ENCODE results near the gene CTAGE8. TPM values are rescaled to one million over a fixed set of nuclear protein-coding genes. Genes with fewer than 3 reads are reported as not detected.
"Not testable (repeated sequence)": the region's sequence is repeated elsewhere in the genome, so short reads cannot be mapped to it uniquely, and the experiment has no call there.

CTAGE8 gene
- total and polyA plus RNA-seq, 2 donors (not counting 1 experiment from before 2014, with no cell fraction given) = 0.43 to 0.83 TPM

DNA sequence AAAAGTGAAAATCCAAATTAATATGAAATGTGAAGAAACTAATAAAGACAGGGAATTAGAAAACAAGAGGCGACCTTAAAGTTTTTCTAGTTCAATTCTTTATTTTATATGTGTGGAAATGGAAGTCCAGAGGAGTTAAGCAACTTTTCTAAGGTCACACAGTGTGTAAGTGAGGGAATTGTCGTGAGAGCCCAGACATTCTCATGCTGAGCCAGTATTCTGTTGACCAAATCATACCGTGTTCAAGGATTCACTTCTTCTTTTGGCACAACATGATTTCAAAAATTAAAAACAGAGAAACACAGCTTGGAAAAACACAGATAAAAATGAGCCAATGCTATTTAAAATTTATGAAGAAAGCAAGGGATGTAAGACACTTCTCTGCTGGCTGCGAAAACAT, 42.2 kb downstream of the CTAGE8 start:
- H3K27me3 ChIP-seq (ENCODE audit: control insufficient read depth, insufficient read depth, low read length); H4K20me1 ChIP-seq (ENCODE audit: control insufficient read depth, extremely low read depth, insufficient read depth, low read length); H3K36me3 ChIP-seq (ENCODE audit: control insufficient read depth, insufficient read depth, low read length); H3K9me3 ChIP-seq (ENCODE audit: control insufficient read depth, insufficient read depth, low read depth, low read length); H3K4me2 ChIP-seq (ENCODE audit: extremely low read depth, insufficient read depth, low read length); DNase-seq (ENCODE audit: low read depth in 2 of 2); H3K79me2 ChIP-seq (ENCODE audit: control insufficient read depth, insufficient read depth, low read length); H3K27ac ChIP-seq (ENCODE audit: insufficient read depth, low read length); H3K9ac ChIP-seq (ENCODE audit: insufficient read depth, low read length); H3K4me1 ChIP-seq (ENCODE audit: control insufficient read depth, extremely low read depth, insufficient read depth, low read length); H2AFZ ChIP-seq (ENCODE audit: low read length); H3K4me3 ChIP-seq (replicated peaks in 1 of 4; ENCODE audit: control extremely low read depth in 1 of 4, insufficient read depth in 1 of 4, low read depth in 3 of 4, low read length in 4 of 4): not testable (repeated sequence)

DNA sequence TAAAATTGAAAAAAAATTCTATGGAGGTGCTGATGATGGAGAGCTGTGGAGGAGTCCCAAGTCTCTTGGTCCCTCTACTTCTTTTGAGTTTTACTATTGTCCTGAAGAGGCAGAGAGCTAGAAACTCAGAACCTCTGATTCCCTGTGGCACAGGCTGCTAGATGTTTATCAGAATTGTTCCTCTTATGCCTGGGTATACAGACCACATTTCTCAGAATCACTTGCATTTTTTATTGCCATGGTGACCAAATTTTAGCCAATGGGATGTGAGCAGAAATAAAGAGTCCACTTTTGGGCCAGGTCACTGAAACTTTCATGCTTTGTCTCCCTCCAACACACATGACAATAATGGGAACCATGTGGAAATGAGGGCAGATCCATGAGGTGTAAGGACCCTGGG, 45.4 kb downstream of the CTAGE8 start:
- H3K4me2 ChIP-seq (ENCODE audit: extremely low read depth, insufficient read depth, low read length); H2AFZ ChIP-seq (ENCODE audit: low read length); H3K36me3 ChIP-seq (ENCODE audit: control insufficient read depth, insufficient read depth, low read length); DNase-seq (ENCODE audit: low read depth in 2 of 2); H3K4me3 ChIP-seq (replicated peaks in 1 of 4; ENCODE audit: control extremely low read depth in 1 of 4, insufficient read depth in 1 of 4, low read depth in 3 of 4, low read length in 4 of 4); H3K9ac ChIP-seq (ENCODE audit: insufficient read depth, low read length); H4K20me1 ChIP-seq (ENCODE audit: control insufficient read depth, extremely low read depth, insufficient read depth, low read length); H3K27me3 ChIP-seq (ENCODE audit: control insufficient read depth, insufficient read depth, low read length); H3K4me1 ChIP-seq (ENCODE audit: control insufficient read depth, extremely low read depth, insufficient read depth, low read length); H3K9me3 ChIP-seq (ENCODE audit: control insufficient read depth, insufficient read depth, low read depth, low read length); H3K79me2 ChIP-seq (ENCODE audit: control insufficient read depth, insufficient read depth, low read length); H3K27ac ChIP-seq (ENCODE audit: insufficient read depth, low read length): not testable (repeated sequence)

DNA sequence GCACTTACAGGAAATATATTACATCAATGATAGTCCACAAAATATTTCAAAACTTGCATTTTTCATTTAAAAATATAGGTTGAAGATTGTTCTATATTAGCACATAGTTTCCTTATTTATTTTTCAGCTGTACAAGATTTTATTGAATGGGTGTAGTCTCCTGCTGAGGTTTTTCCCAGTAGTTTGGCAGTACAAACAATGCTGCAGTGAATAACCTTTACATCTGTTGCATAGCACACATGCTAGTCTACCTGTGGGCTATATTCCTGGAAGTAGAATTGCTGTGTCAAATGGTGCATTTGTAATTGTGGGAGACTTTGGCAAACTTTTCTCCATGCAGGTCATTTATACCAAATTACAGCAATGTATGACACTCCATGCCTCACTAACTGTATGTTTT, 48.6 kb downstream of the CTAGE8 start:
- H3K27ac ChIP-seq (ENCODE audit: insufficient read depth, low read length); DNase-seq (ENCODE audit: low read depth in 2 of 2); H3K9ac ChIP-seq (ENCODE audit: insufficient read depth, low read length); H3K4me2 ChIP-seq (ENCODE audit: extremely low read depth, insufficient read depth, low read length); H3K4me1 ChIP-seq (ENCODE audit: control insufficient read depth, extremely low read depth, insufficient read depth, low read length); H4K20me1 ChIP-seq (ENCODE audit: control insufficient read depth, extremely low read depth, insufficient read depth, low read length); H3K9me3 ChIP-seq (ENCODE audit: control insufficient read depth, insufficient read depth, low read depth, low read length); H3K27me3 ChIP-seq (ENCODE audit: control insufficient read depth, insufficient read depth, low read length); H3K36me3 ChIP-seq (ENCODE audit: control insufficient read depth, insufficient read depth, low read length); H2AFZ ChIP-seq (ENCODE audit: low read length); H3K4me3 ChIP-seq (replicated peaks in 1 of 4; ENCODE audit: control extremely low read depth in 1 of 4, insufficient read depth in 1 of 4, low read depth in 3 of 4, low read length in 4 of 4); H3K79me2 ChIP-seq (ENCODE audit: control insufficient read depth, insufficient read depth, low read length): not testable (repeated sequence)

DNA sequence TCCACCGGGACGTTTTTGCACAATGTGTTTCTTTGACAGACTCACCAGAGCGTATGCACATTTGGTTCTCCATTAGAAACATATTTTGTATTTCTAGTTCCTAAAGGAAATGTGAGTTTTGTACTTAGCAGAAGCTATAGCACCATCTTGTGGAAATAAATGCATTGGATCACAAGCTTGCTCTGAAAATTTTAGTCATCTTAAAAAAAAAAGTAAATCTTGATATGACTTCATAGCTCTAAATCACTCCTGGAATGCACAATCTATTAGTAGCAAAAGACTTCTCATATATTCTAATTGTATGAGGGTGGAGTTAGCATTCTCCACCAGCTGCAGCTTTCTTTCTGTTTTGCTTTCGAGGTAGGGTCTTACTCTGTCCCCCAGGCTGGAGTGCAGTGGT, 49.9 kb downstream of the CTAGE8 start:
- H3K27me3 ChIP-seq (ENCODE audit: control insufficient read depth, insufficient read depth, low read length); H3K4me3 ChIP-seq (replicated peaks in 1 of 4; ENCODE audit: control extremely low read depth in 1 of 4, insufficient read depth in 1 of 4, low read depth in 3 of 4, low read length in 4 of 4); H3K4me1 ChIP-seq (ENCODE audit: control insufficient read depth, extremely low read depth, insufficient read depth, low read length); H3K9ac ChIP-seq (ENCODE audit: insufficient read depth, low read length); H4K20me1 ChIP-seq (ENCODE audit: control insufficient read depth, extremely low read depth, insufficient read depth, low read length); DNase-seq (ENCODE audit: low read depth in 2 of 2); H3K27ac ChIP-seq (ENCODE audit: insufficient read depth, low read length); H3K4me2 ChIP-seq (ENCODE audit: extremely low read depth, insufficient read depth, low read length); H2AFZ ChIP-seq (ENCODE audit: low read length); H3K36me3 ChIP-seq (ENCODE audit: control insufficient read depth, insufficient read depth, low read length); H3K9me3 ChIP-seq (ENCODE audit: control insufficient read depth, insufficient read depth, low read depth, low read length); H3K79me2 ChIP-seq (ENCODE audit: control insufficient read depth, insufficient read depth, low read length): not testable (repeated sequence)

DNA sequence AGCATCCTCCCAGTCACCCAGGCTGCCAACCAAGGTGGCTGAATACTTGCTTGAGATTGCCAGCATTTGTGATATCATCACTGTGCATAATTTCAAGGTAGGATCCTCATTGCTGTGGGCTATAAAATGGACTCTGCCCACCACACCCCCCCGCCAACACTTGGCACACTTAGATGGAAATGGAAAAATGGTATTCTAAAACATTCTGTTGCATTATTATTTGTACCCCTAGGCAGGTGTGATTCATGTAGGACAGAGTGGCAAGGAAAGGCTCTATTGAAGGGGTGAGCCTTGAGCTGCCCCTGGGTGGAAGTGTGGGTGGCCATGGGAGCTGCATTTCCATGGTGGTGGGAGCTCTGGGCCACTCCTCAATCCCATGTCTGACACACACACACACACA, 50.5 kb downstream of the CTAGE8 start:
- not testable (repeated sequence) for H3K4me3 ChIP-seq (replicated peaks in 1 of 4; ENCODE audit: control extremely low read depth in 1 of 4, insufficient read depth in 1 of 4, low read depth in 3 of 4, low read length in 4 of 4); H4K20me1 ChIP-seq (ENCODE audit: control insufficient read depth, extremely low read depth, insufficient read depth, low read length); H3K27ac ChIP-seq (ENCODE audit: insufficient read depth, low read length)

DNA sequence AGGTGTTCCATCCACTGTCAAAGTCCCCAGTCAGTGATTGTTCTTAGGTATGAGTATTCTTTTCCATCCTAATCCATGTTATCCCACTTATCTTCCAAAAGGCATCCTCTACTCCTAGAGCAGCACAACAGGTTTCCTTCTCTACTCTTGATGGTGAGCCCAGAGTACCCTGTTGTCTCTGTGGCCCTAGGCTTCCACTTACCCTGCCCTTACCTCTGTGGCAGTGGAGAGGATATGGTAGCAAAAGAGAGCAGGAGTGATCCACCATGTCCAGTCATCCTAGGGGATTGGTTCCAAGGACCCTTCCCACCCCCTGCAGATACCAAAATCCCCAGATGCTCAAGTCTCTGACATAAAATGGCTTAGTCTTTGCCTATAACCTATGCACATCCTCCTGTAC, 51.9 kb downstream of the CTAGE8 start:
- not testable (repeated sequence) for H3K27ac ChIP-seq (ENCODE audit: insufficient read depth, low read length); H3K4me1 ChIP-seq (ENCODE audit: control insufficient read depth, extremely low read depth, insufficient read depth, low read length); H4K20me1 ChIP-seq (ENCODE audit: control insufficient read depth, extremely low read depth, insufficient read depth, low read length); H3K9ac ChIP-seq (ENCODE audit: insufficient read depth, low read length); H3K36me3 ChIP-seq (ENCODE audit: control insufficient read depth, insufficient read depth, low read length); DNase-seq (ENCODE audit: low read depth in 2 of 2); H3K9me3 ChIP-seq (ENCODE audit: control insufficient read depth, insufficient read depth, low read depth, low read length); H3K4me2 ChIP-seq (ENCODE audit: extremely low read depth, insufficient read depth, low read length); H3K79me2 ChIP-seq (ENCODE audit: control insufficient read depth, insufficient read depth, low read length); H2AFZ ChIP-seq (ENCODE audit: low read length); H3K27me3 ChIP-seq (ENCODE audit: control insufficient read depth, insufficient read depth, low read length); H3K4me3 ChIP-seq (replicated peaks in 1 of 4; ENCODE audit: control extremely low read depth in 1 of 4, insufficient read depth in 1 of 4, low read depth in 3 of 4, low read length in 4 of 4)

More for the DNA sequence above, 50.5 kb downstream of the CTAGE8 start:
- not testable (repeated sequence) for H3K9me3 ChIP-seq (ENCODE audit: control insufficient read depth, insufficient read depth, low read depth, low read length); H3K4me1 ChIP-seq (ENCODE audit: control insufficient read depth, extremely low read depth, insufficient read depth, low read length); H2AFZ ChIP-seq (ENCODE audit: low read length); DNase-seq (ENCODE audit: low read depth in 2 of 2); H3K4me2 ChIP-seq (ENCODE audit: extremely low read depth, insufficient read depth, low read length); H3K9ac ChIP-seq (ENCODE audit: insufficient read depth, low read length); H3K79me2 ChIP-seq (ENCODE audit: control insufficient read depth, insufficient read depth, low read length); H3K36me3 ChIP-seq (ENCODE audit: control insufficient read depth, insufficient read depth, low read length); H3K27me3 ChIP-seq (ENCODE audit: control insufficient read depth, insufficient read depth, low read length)

Measured in fibroblast of lung (primary cell).